ENCODE data around the gene TEC.

GRCh38 chr4:48235050-48235449, 34.6 kb downstream of the TEC start:
- TF ChIP-seq CTCF (IDR thresholded peaks at IDR 0.05; ENCODE audit: low read length), result no peak
- TF ChIP-seq EZH2 (optimal IDR thresholded peaks at IDR 0.05; ENCODE audit: low read depth, low read length), result no peak
- no peak for TF ChIP-seq EZH2phosphoT487 (IDR thresholded peaks at IDR 0.05; ENCODE audit: low read length)

All from MM.1S (cell line).